HG03097 (cell line): ENCODE results near the gene DYNC1I1.

Source experiments
- ATAC-seq: cut with Tn5 transposase; IDR thresholded peaks from one replicate; pipeline ENCODE4 v1.9.1; 2021; ENCODE audit not compliant: unreplicated experiment, low FRiP score

The DYNC1I1 gene

DNA sequence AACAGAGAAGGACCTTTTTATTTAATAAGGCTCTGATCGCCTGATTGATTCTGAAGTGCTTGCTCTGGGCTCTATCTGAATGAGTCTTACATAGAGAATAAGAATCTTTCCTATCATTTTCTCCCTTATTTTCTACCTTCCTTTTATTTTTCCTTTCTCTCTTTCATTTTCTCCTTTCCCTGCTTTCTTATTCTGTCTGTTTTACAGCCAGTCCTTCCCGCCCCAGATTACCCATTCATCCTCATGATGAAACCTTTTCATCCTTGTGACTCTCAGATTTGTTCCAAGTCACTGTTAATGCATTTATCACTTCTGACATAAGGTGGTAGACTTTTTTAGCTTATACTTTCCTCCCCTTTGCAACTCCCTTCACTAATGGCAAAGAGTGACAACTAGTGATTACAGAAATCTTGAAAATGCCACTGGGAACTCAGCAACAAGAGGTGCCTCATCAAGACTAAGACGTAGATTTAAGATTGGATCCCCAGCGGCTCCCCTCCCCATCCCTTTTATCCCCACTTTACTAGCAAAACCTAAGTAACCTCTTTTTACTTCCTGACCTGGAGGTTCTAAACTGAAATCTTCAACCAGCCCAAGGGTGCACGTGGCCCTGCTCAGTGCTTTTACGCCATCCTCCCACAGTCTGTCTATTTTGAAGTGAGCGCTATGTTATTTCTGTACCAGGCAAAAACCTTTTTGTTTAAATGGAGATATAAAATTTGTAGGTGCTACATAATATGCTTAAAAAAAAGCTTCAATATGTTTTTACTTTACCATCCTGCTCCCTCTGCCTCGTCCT, 179.8 kb downstream of the DYNC1I1 start:
- no peak for ATAC-seq

DNA sequence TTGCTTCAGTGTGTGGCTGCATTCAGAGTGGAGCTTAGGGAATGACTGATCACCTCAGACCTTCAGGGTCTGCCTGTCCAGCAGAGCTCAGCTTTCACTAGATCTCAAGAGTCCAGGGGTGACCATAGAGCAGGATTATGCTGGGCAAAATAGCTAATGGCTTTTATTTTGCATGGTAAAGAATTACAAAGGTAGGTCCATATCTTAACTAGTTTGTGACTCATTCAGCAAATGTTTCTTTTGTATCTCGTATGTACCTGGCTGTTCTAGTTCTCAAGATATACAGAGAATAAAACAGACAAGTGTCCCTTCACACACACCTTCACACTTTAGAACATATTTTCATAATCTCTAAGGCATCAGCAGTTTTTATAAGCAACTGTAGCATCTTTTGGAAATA, 180.5 kb downstream of the DYNC1I1 start:
- no peak for ATAC-seq

DNA sequence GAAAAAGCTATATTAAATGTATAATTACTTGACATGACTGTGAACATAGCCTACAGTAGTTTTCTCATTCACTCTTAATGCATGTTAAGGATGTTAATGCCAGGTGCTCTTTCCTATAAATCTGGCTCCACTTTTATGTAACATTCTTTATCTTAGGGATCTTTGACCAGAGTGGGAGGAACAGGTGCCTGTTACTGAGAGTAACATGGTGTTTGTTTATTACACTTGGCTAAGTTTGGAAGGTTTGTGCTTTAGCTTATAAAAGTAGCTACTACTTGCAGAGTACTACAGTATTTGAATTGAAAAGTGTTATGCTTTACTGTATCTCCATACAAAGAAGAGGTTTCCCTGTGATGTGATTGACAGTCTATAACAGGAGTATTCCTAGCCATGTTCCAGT, 183.4 kb downstream of the DYNC1I1 start:
- no peak for ATAC-seq

DNA sequence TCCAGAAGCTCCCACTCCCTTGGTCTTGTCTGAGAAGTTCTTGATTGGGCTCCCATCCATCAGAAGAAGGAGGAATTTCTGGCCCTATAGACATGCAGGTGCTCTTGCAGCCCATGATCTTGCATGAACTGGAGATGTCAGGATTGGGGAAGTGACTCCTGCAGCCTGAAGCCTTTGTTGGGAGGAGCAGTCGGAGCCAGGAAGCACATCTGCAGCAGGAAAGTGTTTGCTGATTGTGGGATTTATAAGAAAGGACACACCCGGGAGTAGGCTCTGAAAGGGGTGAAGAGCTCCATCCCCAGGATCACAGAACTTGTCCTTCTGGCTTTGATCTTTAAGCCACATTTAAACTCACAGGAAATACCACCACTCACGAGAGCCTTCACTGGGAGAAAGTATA, 185.2 kb downstream of the DYNC1I1 start:
- ATAC-seq: no peak

DNA sequence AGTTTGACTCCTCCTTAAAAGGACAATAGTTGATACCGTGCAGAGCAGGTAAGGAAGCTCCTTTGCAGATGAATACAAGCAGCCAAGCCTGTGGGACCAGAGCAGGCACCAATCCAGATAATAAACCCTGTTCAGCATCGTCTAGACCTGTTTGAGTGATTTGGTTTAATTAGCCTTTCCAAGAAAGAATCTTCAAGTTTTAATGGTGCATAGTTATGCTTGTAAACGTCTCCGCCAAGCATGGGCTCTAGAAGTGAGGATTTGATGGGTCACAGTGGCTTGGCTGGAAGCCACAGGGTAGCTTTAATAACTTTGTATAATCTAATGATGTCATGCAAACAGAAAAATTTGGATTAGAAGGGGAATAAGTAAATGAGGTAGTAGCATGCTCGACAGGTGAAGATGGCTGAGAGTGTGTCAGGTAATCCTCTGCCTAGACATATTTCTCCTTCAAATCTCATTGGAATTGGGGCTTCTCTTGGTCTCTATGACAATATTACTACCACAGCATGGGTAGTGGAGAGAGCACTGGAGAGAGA, 188.4 kb downstream of the DYNC1I1 start:
- no peak for ATAC-seq

DNA sequence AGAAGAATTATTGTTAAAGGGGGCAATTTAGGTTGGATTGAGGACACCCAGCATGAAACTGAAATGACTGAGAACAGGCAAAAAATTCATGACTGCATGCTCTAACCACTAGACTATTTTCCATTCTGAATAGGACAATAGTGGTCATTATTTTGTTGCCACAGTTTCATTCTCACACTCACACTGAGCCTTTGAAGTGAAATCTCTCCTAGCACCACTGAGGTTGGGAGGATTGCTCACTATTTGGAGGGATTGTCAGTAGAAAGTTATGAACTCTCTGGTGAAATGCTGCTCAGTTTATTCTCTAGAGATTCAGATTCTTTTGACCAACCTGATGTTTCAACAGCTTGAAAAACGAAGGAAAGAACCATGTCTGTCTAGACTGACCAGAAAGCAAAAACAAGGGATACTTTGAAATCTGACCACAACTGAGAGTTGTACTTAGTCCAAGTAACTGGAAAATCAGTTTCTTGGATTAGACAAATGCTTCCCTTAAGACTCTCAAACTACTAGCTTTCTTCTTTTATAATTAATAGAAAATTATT, 191.2 kb downstream of the DYNC1I1 start:
- ATAC-seq: no peak

DNA sequence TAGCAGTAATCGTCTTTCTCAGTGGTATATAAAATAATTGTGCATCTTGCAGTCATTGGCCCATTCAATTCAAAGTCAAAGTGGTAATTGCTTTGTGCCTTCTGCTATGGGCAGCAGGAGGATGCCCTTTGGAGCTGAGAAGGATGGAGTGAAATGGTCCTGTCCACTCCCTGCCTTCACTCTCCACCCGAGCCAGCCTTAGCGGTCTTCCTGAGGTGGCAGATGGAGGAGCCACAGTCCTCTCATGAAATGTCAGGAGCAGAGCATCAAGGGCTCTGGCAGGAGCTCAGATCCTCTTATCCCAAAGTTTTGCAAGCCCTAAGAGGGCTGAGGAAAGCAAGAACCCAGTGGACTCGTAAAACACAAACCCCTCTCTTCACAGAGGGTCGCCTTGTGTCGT, 199.4 kb downstream of the DYNC1I1 start:
- ATAC-seq: no peak

DNA sequence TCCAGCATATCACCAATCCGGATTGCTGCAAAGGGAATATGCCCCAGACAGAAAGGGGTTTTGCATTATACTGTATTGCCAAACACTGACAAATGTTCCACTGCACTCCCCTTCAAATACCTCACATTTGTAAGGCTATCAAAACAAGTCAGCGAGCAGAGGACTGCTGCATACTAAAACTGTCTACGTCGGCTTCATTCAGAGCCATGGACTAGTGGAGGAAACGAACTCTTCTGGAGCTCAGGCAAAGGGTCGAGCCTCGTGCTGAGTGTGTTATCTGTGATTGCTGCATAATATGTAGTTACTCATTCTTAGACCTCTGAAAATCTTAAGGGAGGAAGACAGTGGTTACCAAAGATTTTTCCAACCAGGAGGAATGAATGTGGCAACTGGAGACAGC, 200.2 kb downstream of the DYNC1I1 start:
- no peak for ATAC-seq

DNA sequence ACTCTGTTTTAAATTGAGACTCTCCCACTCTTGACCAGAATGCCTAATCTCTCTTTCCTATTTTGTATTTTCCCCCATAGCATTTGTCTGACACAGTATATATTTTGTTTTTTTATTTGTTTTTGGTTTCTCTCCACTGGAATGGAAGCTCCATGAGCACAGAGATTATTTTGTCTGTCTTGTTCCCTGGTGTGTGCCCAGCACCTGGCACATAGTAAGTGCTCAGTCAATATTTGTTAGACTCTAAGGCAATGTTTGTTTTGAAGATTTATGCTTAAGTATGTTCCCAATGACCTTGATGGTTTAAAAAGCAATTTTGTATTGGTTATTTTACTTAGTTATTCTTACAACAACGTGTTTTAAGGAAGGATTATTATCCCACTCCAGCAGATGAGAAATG, 201.8 kb downstream of the DYNC1I1 start:
- no peak for ATAC-seq

DNA sequence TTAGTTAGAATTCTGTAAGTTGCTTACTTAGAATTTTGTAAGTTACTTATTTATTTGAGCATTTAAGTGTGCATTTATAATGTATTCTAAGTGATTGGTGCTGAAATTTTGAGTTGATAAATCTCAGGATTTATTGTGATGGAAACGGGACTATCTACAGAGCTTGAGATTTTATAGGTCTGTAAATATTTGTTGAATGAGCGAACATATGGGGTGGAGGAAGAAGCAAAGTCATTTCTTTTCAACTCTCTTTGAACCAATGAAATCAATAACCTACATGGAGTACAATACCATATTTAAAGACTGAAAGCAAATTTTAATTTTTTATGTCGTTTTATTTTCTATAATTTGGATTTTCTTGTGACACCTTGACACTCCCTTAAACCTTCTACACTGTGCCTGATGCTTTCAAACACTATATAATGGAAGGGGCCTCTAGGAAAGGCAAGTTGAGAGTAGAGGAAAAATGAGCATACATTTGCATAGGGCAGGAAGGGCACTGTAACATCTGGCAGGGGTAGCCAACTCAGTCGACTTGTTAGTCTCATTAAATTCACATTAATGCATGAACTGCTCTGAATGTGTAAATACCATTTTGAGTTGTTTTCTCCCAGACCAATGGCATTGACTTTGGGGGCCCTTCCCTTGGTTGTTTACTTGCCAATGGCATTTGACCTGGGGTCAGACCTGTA, 204.2 kb downstream of the DYNC1I1 start:
- ATAC-seq: no peak

DNA sequence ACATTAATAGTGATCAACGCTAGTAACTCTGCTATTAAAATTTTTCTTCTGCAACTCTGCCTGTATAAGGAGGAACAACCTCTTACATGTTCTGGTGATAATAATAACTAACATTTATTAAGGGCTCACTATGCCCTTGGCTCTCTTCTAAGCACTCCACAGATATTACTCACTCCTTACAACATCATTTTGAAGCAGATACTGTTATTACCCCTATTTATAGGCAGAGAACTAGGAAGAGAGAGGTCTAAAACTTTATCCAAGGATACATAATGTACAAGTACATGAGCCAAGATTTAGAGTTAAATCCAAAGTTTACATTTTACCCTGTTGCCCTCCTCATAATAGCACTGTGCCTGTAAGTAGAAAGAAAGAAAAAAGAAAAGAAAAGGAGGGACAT, 205.6 kb downstream of the DYNC1I1 start:
- ATAC-seq: no peak

DNA sequence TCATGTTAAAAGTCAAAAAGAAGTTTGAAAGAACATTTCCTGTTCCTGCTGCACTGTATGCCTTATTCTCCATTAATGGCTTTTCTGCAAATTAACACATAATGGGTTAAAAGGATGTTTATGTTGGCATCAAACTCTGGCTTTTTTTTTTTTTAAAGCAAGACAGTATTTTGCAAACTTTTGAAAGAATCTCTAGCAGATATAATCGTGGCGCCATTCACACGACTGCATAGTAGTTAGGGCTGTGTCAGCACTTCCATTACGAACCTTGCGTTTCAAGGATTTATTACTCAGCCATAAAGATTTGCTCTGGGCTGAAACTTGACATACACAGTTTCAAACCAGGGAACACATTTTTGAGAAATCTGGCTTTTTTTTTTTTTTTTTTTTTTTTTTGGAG, 207.8 kb downstream of the DYNC1I1 start:
- no peak for ATAC-seq

DNA sequence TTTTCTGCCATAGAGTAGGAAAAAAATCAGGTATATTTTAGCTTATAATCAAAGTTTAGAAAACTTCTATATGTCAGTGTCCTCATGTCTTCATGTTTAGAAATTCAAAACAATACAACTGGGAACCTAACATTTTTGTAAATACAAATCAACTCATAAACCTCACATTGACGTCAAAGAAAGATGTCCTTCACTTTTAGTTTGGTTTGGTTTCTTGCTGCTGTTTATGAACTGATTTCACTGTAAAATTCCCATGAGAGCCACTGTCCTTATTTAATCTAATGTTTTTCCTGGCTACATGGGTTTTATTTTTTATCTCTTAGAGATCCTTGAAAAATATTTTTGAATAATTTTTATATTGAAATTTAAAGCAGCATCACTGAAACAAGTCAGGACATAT, 208.4 kb downstream of the DYNC1I1 start:
- no peak for ATAC-seq

DNA sequence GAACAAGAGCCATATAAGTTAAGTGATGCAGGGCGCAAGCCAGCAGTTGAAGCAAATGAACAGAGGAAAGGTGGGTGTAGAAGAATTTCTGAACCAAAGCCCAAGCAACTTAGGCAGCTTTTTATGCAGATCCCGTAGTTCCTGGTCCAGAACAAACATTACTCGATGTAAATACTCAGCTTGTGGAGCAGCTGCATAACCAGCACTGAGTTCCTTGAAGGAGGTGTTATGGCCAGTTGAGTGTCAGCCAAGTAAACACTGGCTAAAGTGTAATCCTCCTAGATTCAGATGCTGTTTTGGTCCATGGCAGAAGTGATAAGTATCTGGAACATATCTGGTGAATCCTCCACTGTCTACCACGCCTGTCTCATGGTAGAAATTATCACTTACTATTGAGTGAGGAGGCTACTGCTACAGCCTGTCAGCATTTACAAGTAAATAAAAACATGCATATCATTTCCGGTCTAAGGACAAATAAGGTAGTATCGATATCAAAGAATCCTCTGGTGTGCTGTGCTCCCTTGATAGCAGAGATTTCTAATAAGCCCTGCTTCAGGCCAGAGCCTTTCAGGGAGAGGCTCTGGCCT, 213.9 kb downstream of the DYNC1I1 start:
- ATAC-seq: no peak

DNA sequence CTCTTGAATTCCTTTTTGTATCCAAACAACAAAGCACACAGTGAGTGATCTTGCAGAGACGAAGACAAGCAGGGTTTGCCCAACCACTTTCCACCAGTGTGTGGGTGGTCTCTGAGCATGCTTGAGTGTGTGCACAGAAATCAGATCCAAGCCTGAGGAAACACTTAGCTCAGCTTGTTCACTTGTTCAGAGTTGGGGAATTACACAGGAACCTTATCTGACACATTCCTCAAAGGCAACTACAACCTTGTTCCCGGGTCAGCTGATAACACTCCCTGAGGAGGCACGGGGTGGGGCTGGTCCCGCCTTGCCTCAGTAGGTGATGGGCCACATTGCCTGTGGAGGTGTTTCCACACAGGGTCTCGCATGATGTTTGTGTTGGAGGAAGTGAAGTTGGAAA, 216.9 kb downstream of the DYNC1I1 start:
- ATAC-seq: no peak

DNA sequence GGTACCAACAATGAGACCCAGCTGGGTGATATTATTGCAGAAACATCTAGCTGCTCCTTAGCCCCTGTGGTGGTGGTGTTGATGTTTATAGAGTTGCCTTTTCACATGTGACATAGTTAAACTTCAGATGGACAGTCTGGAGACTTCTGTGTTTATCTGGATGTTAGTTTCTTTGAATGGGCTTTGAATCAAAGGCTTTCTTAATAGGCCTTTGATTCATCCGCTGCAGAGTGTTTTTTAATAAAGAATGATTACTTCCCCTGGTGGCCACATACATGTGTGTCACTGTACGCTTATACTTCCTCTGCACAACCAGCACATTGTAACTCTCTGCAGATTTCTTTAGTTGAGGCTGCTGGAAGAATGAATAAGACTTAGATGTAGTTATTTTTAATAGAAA, 221.0 kb downstream of the DYNC1I1 start:
- no peak for ATAC-seq

DNA sequence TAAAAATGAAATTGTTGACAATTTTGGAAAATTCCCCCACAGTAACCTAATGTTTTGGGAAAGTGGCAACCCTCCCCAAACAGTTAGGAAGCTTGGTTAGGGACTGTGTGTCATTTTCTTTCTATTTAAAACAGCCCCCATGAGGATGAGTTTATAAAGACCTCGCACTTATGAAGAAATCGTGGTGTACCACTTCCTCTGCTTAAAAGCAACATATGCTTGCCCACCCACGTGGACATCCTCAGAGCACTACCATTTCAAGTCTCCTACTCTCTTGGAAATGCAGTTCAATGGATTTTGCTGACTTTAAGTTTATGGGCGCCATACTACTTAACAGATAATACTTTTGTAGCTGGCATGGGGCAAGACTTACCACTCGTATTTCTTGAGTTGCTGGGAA, 223.8 kb downstream of the DYNC1I1 start:
- ATAC-seq: no peak

DNA sequence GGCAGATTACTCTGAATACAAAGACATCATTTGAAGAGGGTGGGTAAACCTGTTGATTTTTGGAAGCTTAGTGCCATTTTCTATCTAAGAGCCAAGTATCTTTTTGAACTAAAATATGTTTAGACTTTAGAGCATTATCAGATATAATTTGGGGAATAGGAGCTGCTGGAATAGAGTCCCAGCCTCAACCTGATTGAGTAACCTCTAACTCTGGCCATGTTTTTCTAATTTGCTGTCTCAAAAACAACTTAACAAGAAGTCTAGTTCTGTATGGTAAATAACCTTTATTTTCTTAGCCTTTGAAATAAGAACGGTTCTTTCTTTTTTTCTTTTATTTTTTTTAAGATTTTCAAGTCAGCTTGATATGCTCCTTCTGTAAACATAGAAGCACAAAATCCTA, 224.5 kb downstream of the DYNC1I1 start:
- ATAC-seq: no peak

DNA sequence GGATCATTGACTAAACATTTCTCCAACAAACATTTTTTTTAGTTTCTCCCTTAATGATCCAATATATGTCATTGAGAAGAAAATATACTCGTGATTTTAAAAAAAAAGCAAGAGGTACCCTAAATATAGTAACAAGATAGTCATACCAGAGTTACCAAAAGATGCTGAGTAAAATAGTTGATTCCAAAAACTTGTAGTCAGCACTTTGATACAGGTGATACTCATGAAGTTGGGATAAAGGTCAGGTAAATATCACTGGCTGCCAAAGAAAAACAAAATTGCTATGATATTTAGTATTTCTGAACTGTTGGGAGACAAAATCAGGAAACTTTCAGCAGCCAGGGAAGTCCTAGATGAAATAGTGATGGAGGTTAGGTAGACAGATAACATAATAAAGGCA, 225.3 kb downstream of the DYNC1I1 start:
- no peak for ATAC-seq

DNA sequence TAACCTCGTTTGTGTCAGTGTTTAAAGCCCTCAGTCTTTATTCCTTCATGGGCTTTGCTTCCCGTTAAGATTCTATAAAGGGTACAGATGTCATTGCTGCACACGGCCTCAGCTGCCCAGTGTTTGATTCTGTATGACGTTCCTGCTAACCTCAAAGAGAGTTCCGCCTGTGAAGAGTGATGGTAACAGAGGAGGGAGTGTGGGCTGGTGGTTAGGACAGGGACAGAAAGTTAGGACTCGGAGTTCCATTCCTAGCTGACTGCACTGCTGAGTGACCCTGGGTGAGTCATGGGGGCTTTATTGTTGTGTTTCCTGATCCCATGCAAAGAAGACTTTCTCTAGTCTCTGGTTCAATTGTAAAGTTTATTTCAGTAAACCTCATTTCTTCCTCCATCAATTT, 227.1 kb downstream of the DYNC1I1 start:
- no peak for ATAC-seq

DNA sequence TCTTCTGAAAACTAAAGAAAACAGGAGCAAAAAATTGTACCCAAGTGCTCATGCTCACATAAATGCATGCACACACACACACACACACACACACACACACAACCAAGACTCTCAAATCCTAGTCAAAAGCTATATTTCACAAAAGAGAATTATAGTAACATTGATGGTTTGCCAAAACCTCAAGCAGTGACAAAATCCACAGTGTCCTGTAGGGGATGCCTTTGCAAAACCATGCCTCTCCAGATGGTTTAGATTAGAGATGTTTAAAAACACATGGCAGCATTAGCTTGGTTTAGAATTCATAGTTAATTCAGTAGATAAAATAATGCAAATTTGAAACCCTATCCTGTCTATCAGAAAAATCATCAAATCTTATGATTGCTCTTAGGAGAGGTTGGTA, 232.2 kb downstream of the DYNC1I1 start:
- ATAC-seq: no peak
